Neural crest cell (in vitro differentiated cells): Measurements from ENCODE around the gene RSPH1. TPM values are rescaled to one million over a fixed set of nuclear protein-coding genes. Genes with fewer than 3 reads are reported as not detected.

Experiments used
- DNase-seq: peaks from one replicate; pipeline ENCODE4 v3.0.0; 2021; ENCODE audit warnings: low read depth, mixed read lengths, low spot score
- H3K27ac Mint-ChIP-seq: one replicate; pipeline ENCODE4 v1.8.0; 2021; ENCODE audit warnings: mild to moderate bottlenecking, mixed read lengths; ENCODE audit not compliant: unreplicated experiment
- H3K27me3 Mint-ChIP-seq: 2 replicates; pipeline ENCODE4 v1.8.0; 2021; ENCODE audit warnings: low read depth, mild to moderate bottlenecking, mixed read lengths
- H3K36me3 Mint-ChIP-seq: 2 replicates; pipeline ENCODE4 v1.8.0; 2021; ENCODE audit warnings: low read depth, mild to moderate bottlenecking, mixed read lengths
- H3K4me1 Mint-ChIP-seq: 2 replicates; pipeline ENCODE4 v1.8.0; 2021; ENCODE audit warnings: mixed read lengths
- H3K4me3 Mint-ChIP-seq: one replicate; pipeline ENCODE4 v1.8.0; 2021; ENCODE audit warnings: mild to moderate bottlenecking, mixed read lengths
- H3K9me3 Mint-ChIP-seq: 2 replicates; pipeline ENCODE4 v1.8.0; 2021; ENCODE audit warnings: mixed read lengths
- long read RNA-seq: library from polyadenylated mRNA; unstranded; transcript quantifications from one replicate; pipeline ENCODE4 v2.0.0, GENCODE V29; 2020
- total RNA-seq: library from RNA; stranded (reverse); gene quantifications from 2 replicates; pipeline ENCODE4 v1.2.1, GENCODE V29; 2021
- TF ChIP-seq, protein P1 (sequence below): fragments of 200-600 bp; sonication (generic); conservative IDR thresholded peaks from 2 replicates; pipeline ENCODE4 v1.5.0; 2021; ENCODE audit warnings: antibody characterized with exemption, mild to moderate bottlenecking

Gene RSPH1
- total RNA-seq: 0.65 and 1.0 TPM in 2 replicates
- long read RNA-seq: 0 reads

DNA sequence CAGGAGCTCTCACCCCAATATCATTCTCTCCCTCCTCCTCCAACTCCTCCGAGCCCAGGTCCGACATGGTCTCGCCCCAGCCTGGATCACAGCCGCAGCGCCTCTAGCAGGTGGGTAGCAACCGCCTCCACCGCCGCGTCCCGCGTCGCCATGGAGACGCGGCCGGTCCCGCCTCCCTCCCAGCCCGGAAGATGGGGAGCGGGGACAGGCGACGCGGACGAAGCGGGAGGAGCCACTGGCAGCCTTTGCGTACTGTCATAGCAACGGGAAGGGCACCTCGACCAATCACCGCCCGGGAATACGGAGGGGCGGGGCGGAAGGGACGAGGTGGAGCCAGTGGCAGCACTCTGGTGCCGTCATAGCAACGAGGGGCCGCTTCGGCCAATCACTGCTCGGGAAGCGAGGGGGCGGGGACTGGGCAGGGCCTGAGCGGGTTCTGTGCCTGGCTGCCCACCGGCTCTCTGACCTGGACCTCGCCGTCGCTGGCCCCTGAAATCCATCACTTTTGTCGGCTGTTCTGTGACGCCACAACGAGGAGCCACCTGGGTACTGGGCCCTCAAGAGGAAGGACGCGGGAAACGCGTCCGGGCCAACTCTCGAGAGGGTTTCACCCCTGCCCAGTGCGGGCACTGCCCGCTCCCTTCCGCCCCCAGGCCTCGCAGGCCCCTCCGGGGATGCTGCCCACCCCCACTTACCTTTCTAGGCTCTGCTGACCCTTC is at the start of gene RSPH1:
RSPH1 (minus strand) TSS at position 105 of the 719 bp plus-strand sequence; CDS start at position 67, 38 bp downstream.
- peak within 1 kb of the TSS; percentile 82 for H3K4me3 Mint-ChIP-seq
- peak; percentile 99 for DNase-seq
- no peaks in the 10 kb centered on the region for H3K9me3 Mint-ChIP-seq
- H3K4me1 Mint-ChIP-seq: peaks cover 26% of the 10 kb centered on the region
- TF ChIP-seq, protein P1, sequence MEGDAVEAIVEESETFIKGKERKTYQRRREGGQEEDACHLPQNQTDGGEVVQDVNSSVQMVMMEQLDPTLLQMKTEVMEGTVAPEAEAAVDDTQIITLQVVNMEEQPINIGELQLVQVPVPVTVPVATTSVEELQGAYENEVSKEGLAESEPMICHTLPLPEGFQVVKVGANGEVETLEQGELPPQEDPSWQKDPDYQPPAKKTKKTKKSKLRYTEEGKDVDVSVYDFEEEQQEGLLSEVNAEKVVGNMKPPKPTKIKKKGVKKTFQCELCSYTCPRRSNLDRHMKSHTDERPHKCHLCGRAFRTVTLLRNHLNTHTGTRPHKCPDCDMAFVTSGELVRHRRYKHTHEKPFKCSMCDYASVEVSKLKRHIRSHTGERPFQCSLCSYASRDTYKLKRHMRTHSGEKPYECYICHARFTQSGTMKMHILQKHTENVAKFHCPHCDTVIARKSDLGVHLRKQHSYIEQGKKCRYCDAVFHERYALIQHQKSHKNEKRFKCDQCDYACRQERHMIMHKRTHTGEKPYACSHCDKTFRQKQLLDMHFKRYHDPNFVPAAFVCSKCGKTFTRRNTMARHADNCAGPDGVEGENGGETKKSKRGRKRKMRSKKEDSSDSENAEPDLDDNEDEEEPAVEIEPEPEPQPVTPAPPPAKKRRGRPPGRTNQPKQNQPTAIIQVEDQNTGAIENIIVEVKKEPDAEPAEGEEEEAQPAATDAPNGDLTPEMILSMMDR: peak; percentile 9
- no peaks in the 10 kb centered on the region for H3K36me3 Mint-ChIP-seq
- H3K27ac Mint-ChIP-seq: peak within 1 kb of the TSS; percentile 95
- peaks cover 7% of the 10 kb centered on the region for H3K27me3 Mint-ChIP-seq

DNA sequence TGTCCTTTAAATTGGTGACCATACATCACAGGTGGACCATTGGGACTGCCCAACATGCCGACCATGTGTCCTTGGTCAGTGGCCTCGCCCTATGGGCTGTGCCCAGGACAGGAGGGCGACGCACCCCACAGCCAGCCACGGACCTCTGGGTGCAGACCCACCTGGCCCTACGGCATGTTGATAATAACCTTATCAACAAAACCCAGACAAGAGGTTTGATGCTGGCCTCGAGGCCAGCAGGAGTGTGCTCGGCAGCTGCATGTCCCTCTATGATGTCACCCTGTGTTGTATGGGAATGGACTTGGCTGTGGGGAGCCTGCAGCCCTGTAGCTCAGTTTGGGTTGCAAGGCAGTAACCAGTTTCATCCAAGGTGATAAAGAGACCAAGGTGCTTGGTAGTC is 49.7 kb upstream of the RSPH1 start:
- Mint-ChIP-seq H3K9me3 (no peaks in the 10 kb centered on the region), H3K36me3 (peaks cover under 1% of the 10 kb centered on the region), H3K4me3 (no peak overlapping the region), H3K27me3 (no peaks in the 10 kb centered on the region), H3K27ac (no peak overlapping the region), H3K4me1 (peaks cover 5% of the 10 kb centered on the region)
- TF ChIP-seq, protein P1: no peak
- DNase-seq: no peak

DNA sequence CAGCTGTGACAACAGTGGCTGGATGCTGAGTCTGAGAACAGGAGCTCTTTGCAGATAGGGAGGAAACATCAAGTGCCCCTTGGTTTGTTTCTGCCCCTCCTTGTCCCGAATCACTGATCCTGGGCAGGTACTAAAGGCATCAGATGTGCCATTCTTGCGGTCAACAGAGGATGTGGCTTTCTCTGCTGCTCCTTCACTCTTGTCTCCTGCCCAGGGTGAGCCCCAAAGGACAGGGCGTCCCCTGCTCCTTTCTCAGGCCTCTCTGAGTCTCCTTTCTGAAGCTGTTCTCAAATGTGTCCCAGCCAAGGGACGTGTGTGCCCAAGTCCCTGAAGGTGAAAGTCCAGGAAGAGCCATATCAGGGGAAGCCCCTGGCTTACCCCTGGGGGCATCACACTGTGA is 49.3 kb upstream of the RSPH1 start:
- Mint-ChIP-seq H3K27me3 (no peaks in the 10 kb centered on the region), H3K4me3 (no peak overlapping the region), H3K27ac (no peak overlapping the region), H3K36me3 (no peaks in the 10 kb centered on the region), H3K9me3 (no peaks in the 10 kb centered on the region), H3K4me1 (peaks cover 5% of the 10 kb centered on the region)
- TF ChIP-seq, protein P1: no peak
- no peak for DNase-seq

DNA sequence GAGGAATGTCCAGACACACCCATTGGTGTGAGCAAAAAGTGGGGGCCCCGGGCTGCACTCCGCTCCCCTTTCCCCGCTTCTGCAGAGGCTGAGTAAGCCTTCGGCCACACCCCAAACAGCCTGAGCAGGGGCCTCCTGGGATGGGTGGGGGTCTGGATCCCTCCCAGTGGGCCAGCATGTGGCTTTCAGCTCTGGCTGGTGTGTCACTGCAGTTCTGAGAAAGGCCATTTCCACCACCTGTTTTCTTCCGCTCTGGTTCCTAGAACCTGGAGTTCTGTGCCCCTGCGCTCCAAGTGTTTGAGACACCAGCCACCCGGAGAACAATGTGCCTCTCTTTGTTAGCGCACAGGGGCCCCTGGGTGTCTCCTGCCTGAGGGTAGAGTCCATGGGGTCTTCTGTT is 48.5 kb upstream of the RSPH1 start:
- H3K27me3 Mint-ChIP-seq: no peaks in the 10 kb centered on the region
- H3K4me3 Mint-ChIP-seq: no peak overlapping the region
- H3K4me1 Mint-ChIP-seq: peaks cover 5% of the 10 kb centered on the region
- TF ChIP-seq, protein P1: no peak
- H3K36me3 Mint-ChIP-seq: no peaks in the 10 kb centered on the region
- no peak for DNase-seq
- H3K9me3 Mint-ChIP-seq: no peaks in the 10 kb centered on the region
- H3K27ac Mint-ChIP-seq: peak overlapping the region; percentile 38

DNA sequence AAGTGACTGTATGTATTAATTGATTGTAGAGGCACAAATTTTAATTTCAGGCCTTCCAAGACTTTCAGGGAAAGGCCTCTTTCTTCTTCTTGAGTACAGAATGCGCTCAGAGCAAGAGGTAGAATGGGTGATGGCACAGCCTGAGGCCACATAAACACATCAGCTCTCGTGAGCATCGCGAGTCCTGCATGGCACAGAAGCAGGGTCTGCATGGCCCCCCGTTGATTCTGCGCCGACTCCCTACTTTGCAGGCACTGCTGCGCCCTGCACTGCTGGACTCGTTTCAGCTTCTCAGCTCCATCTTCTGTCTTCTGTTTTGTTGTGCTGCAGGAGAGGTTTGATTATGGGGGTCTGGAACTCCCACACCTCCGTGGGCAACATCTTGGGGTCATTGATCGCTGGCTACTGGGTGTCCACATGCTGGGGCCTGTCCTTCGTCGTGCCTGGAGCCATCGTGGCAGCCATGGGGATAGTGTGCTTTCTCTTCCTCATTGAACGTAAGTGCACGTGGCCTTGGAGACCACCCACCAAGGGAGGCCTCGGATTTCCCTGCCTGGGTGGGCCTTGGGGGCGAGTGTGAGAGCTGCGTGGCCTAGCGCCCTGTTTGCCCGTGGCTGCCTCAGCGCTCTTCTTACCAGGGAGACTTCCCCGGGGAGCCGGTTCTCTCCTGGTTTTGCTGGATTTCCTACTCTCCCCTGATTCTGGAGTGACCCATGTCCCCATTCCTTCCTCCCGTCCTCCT is 47.3 kb upstream of the RSPH1 start:
- DNase-seq: no peak
- Mint-ChIP-seq H3K27ac (no peak overlapping the region), H3K4me1 (peaks cover 5% of the 10 kb centered on the region), H3K9me3 (no peaks in the 10 kb centered on the region), H3K4me3 (no peak overlapping the region), H3K36me3 (no peaks in the 10 kb centered on the region), H3K27me3 (no peaks in the 10 kb centered on the region)
- TF ChIP-seq, protein P1: no peak
